Measurements from ENCODE around the gene EPS8L2. TPM values are rescaled to one million over a fixed set of nuclear protein-coding genes. Genes with fewer than 3 reads are reported as not detected.

EPS8L2 gene
- polyA plus RNA-seq, 1 experiment = 44.4 TPM

DNA sequence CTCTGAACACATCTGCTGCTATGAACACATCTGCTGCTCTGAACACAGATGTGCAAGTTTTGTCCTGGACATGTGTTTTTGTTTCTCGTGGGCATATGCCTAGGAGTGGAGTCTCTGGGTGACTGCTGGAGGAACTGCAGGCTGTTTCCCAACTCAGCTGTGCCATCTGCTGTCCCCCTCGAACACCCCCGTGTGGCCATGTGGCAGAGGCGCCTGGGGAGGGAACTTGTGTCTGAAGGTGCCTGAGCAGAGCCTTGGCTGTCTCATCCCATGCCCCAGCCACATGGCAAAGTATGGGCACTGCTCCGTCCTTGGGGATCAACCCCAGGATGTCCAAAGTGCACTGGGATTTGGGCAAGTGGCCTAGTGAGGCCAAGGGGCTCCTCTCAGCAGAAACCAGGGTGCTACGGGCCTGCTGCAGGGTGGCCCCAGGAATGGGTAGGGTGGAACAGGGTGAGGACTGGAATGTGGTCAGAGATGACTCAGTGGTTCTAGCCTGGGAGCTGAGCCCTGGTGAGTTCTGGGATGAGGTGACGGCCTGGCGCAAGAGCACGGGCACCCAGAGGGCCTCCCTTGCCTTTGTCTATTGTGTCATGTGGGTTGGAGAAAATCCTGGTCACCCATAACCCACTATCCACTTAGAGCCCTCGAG is 56.5 kb downstream of the EPS8L2 start:
- CTCF ChIA-PET = interaction anchor here (0.8 to 3.9 kb wide), 3 partner anchors 21 to 208 kb away, joined by 4 to 19 read pairs (median 9); no protein-coding TSS in a partner anchor

DNA sequence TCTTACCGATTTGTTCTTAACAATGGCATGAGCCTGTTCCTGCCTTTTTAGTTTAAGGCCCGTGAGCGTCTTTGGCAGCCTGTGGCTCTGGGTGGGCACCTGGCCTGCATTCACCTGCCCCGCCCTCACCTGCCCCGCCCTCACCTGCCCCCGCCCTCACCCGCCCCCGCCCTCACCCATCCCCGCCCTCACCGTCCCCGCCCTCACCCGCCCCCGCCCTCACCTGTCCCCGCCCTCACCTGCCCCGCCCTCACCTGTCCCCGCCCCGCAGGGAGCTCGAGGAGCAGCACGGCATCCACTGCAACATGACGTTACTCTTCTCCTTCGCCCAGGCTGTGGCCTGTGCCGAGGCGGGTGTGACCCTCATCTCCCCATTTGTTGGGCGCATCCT is 57.0 kb downstream of the EPS8L2 start:
- Histone ChIP-seq H3K27me3 (ENCODE audit: control insufficient read depth, insufficient read depth, low read length) (no peaks in the 10 kb centered on the region), H3K36me3 (ENCODE audit: control insufficient read depth, insufficient read depth, low read length) (peaks cover 33% of the 10 kb centered on the region), H3K4me3 (ENCODE audit: low read depth, low read length) (no peak overlapping the region)
- no peak for DNase-seq (ENCODE audit: low read depth)
- TF ChIP-seq, protein P1, sequence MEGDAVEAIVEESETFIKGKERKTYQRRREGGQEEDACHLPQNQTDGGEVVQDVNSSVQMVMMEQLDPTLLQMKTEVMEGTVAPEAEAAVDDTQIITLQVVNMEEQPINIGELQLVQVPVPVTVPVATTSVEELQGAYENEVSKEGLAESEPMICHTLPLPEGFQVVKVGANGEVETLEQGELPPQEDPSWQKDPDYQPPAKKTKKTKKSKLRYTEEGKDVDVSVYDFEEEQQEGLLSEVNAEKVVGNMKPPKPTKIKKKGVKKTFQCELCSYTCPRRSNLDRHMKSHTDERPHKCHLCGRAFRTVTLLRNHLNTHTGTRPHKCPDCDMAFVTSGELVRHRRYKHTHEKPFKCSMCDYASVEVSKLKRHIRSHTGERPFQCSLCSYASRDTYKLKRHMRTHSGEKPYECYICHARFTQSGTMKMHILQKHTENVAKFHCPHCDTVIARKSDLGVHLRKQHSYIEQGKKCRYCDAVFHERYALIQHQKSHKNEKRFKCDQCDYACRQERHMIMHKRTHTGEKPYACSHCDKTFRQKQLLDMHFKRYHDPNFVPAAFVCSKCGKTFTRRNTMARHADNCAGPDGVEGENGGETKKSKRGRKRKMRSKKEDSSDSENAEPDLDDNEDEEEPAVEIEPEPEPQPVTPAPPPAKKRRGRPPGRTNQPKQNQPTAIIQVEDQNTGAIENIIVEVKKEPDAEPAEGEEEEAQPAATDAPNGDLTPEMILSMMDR (IDR thresholded peaks at IDR 0.05; ENCODE audit: insufficient read depth, low read depth, low read length) = no peak
- POLR2A ChIA-PET = no interaction called here
- CTCF ChIA-PET = interaction anchor here (2.8 to 3.9 kb wide), 2 partner anchors 21 to 36 kb away, joined by 9 to 19 read pairs; no protein-coding TSS in a partner anchor

More for the DNA sequence above, 56.5 kb downstream of the EPS8L2 start:
- peaks cover 33% of the 10 kb centered on the region for H3K36me3 ChIP-seq (ENCODE audit: control insufficient read depth, insufficient read depth, low read length)
- H3K4me3 ChIP-seq (ENCODE audit: low read depth, low read length) = no peak overlapping the region
- DNase-seq (ENCODE audit: low read depth) = no peak
- POLR2A ChIA-PET = no interaction called here
- H3K27me3 ChIP-seq (ENCODE audit: control insufficient read depth, insufficient read depth, low read length) = no peaks in the 10 kb centered on the region
- TF ChIP-seq, protein P1 (IDR thresholded peaks at IDR 0.05; ENCODE audit: insufficient read depth, low read depth, low read length) = peak; percentile 49

DNA sequence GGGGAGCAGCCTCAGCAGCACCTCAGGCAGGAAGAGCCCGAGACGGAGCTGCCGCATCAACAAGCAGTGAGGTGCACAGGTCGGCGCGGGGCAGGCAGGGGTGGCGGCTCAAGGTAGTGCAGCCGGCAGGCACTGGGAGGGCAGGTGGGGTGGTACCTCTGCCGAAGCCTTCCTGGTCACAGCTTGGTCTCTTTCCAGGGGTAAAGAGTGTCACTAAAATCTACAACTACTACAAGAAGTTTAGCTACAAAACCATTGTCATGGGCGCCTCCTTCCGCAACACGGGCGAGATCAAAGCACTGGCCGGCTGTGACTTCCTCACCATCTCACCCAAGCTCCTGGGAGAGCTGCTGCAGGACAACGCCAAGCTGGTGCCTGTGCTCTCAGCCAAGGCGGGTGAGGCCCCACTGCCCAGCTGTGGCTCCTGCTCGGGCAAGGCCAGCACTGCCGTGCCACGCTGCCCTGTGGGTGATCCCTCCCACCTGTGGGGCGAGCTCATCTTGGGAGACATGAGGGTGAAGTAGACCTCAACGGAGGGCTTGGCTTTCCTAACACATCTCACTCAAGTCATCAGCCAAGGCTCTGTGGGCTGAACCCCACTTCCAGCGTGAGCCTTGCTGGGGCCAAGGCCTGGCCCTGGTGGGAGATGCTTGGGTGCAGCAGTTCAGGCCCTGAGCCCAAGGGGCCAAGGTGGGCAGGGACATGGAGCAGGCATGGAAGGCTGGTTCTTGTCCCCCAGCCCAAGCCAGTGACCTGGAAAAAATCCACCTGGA is 57.7 kb downstream of the EPS8L2 start:
- no peak for DNase-seq (ENCODE audit: low read depth)
- ChIA-PET POLR2A (no interaction called here), CTCF (interaction anchor here (0.6 to 3.9 kb wide), 5 partner anchors 17 to 120 kb away, joined by 3 to 19 read pairs (median 3); partner anchors contain the start of gene TALDO1)
- H3K27me3 ChIP-seq (ENCODE audit: control insufficient read depth, insufficient read depth, low read length) = no peaks in the 10 kb centered on the region
- H3K36me3 ChIP-seq (ENCODE audit: control insufficient read depth, insufficient read depth, low read length) = peaks cover 32% of the 10 kb centered on the region
- no peak overlapping the region for H3K4me3 ChIP-seq (ENCODE audit: low read depth, low read length)
- TF ChIP-seq, protein P1 (IDR thresholded peaks at IDR 0.05; ENCODE audit: insufficient read depth, low read depth, low read length) = no peak

DNA sequence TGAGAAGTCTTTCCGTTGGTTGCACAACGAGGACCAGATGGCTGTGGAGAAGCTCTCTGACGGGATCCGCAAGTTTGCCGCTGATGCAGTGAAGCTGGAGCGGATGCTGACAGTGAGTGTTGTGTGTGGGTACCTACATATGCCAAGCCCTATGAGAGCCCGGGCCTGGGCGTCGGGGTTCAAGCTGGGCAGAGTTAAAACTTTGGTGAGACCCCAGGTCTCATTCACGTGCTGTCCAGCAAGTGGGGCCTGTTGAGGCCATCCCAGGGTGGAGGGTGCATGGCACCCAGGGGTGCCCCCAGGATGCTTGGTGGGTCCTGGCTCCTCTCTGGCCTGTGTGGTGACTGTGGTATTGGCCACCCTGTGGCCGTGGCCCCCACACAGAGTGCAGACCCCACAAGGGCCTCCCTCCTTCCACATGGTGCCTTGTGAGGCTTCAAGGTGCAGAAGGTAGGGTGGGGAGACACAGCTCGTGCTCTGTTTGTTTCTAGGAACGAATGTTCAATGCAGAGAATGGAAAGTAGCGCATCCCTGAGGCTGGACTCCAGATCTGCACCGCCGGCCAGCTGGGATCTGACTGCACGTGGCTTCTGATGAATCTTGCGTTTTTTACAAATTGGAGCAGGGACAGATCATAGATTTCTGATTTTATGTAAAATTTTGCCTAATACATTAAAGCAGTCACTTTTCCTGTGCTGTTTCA is 58.4 kb downstream of the EPS8L2 start:
- H3K36me3 ChIP-seq (ENCODE audit: control insufficient read depth, insufficient read depth, low read length) = peaks cover 30% of the 10 kb centered on the region
- CTCF ChIA-PET = interaction anchor here (0.6 to 3.9 kb wide), 7 partner anchors 11 to 121 kb away, joined by 3 to 19 read pairs (median 3); partner anchors contain the start of gene TALDO1
- DNase-seq (ENCODE audit: low read depth) = no peak
- H3K4me3 ChIP-seq (ENCODE audit: low read depth, low read length) = no peak overlapping the region
- POLR2A ChIA-PET = no interaction called here
- TF ChIP-seq, protein P1 (IDR thresholded peaks at IDR 0.05; ENCODE audit: insufficient read depth, low read depth, low read length) = no peak
- H3K27me3 ChIP-seq (ENCODE audit: control insufficient read depth, insufficient read depth, low read length) = no peaks in the 10 kb centered on the region

Measured in BJ (cell line).